GM18861 (cell line): ENCODE measurements around the gene LPAR1.
"Not testable (repeated sequence)": the region's sequence is repeated elsewhere in the genome, so short reads cannot be mapped to it uniquely, and the experiment has no call there.

Source experiments
- ATAC-seq: cut with Tn5 transposase; IDR thresholded peaks from one replicate; pipeline ENCODE4 v1.9.1; 2021; ENCODE audit not compliant: unreplicated experiment

The LPAR1 gene

GRCh38 chr9:111038331-111039230 is at the start of gene LPAR1:
Gene LPAR1, minus strand, starts transcription at chr9:111038470. Its CDS starts 66,353 bp downstream, at chr9:110972117.
- ATAC-seq = peak; percentile 14

DNA sequence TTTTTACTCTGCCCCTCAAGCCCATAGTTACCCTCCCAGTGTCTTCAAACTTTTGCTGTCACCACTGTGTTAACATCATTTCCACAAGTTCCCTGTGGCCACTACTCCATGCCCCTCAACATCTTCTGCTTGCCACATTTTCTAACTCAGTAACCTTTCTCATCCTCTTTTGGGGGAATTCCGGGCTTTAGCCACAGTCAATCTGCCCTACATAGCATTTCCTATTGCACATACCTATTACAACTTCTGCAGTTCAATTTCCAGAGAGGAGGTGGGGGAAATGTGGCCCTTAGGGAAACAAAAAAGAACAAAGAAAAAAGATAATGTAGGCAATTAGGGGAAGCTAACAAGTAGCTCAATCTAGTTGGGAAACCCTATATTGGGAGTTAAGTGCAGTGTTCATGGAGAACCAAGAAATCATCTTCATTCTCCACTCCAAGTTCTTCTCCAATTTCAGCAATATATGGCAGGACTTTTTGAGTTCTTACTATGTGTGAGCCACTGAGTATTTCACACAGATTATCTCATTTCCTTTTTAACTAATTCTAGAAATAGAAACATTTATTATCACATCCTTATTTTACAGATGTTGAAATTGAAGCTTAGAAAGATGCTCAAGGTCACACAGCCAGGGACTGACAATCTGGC is 40.2 kb upstream of the LPAR1 start:
- ATAC-seq = no peak

- no peak for ATAC-seq
These were observed 38.2 kb upstream of the LPAR1 start for GRCh38 chr9:111076519-111076918.

GRCh38 chr9:111076042-111076441 is 37.8 kb upstream of the LPAR1 start:
- no peak for ATAC-seq

DNA sequence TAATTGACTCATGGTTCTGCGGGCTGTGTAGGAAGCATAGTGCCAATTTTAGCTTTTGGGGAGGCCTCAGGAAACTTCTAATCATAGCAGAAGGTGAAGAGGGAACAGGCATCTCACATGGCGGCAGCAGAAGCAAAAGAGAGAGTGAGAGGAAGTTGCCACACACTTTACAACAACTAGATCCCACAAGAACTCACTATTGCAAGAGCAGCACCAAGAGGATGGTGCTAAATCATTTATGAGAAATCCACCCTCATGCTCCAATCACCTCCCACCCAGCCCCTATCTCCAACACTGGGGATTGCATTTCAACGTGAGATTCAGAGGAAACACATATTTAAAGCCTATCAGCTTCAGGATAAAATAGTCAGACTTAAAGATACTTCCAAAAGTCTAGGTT is 36.1 kb upstream of the LPAR1 start:
- ATAC-seq = no peak

DNA sequence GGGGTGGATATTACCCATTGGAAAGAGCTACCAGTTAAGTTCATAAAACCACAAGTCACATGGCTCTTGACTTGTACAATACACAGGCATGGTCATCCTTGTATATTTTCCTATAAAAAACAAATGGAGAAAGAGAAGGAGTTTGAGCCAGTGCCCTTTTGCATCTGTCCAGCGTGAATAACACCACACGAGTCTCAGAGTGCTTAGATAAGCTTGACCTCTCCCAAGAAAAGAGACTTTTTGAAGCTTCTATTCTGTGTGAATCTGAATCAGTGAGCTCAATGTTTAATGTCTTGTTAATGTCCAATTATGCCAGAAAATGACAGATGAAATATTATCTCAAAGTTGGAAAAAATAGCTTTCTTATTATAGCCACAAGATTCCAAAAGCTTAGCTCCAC is 30.9 kb upstream of the LPAR1 start:
- no peak for ATAC-seq

DNA sequence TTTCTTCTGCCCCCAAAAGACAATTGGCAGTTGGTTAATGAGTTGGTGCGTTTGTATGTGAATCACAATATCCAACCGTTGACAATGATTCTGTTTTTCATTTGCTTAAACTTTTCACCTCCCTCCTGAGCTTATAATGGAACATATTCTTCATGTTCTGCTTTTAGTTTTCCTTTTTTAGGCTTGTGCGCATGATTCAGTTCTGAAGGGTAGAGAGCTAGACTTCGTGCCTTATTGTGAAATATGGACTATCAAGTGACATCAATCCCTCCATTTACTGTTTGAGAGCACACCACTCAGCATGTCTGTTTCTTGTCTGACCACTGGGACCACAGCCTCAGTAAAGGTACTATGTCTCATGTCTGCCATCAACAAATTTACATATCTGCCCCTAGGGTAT is 30.5 kb upstream of the LPAR1 start:
- no peak for ATAC-seq

GRCh38 chr9:111068383-111068730 is 30.1 kb upstream of the LPAR1 start:
- ATAC-seq = no peak

DNA sequence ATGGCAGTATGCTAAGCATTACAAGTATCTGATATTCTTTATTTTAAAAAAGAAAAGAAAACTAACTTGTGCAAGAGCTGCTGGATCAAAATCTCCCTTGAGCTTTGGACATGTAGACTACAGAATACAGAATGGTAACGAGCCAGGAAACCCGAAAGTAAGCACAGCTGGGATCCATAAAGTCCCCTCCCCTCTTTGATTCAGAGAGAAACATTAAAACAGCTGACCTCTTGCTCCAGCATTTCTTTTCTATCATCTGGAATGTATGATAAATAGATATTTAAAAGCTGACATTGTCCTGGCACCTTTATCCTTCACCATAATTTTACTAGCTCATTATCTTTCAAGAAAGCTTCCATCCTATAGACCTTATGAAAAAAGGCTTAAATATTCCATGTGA is 28.2 kb upstream of the LPAR1 start:
- ATAC-seq = no peak

DNA sequence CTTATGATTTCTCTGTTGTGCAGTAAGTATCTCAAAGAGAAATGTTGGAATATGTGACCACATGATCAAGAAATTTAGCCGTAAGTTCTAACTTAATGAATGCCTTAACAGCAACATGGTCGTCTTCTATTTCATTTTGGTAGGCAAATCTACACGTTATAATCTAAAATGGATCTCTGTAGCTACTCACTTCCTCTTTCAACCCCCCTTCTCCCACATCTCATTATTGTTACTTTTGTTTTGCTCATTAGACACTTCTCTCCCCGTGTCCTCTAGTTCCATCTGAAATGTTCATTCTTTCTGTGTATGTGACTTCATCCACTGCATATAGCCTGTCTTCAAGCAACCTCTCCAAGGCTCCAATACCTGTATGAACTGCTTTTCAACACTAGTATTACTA is 27.1 kb upstream of the LPAR1 start:
- no peak for ATAC-seq

DNA sequence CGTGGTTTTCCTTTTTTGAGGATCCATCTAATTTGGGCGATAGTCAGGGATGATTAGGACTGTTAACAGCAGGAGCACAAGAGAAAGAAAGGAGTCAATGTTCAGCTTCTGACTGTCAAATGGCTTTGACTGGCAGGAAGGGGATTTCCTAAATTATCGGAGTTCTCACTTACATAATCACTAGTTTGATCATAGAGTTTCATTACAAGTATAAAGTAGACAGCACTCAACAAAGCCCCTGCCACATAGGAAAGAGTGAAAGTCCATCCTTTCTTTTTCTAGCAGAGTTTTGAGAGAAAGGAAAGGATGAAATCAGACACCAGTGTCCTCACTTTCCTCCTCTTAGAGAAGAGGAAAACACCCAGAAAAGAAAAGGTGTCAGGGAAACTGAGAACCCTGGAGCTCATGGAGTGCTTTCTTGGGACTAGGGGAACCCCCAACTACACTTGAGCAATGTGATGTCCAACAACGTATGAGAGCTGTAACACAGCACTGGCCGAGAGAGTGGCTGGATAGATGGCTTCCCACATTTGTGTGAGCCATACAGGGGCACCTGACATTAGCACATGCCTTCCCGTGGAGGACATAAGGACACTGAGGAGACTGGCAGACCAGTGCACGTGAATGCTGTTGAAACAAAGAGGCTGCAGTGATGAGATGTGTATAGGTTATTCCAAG is 26.0 kb upstream of the LPAR1 start:
- ATAC-seq = no peak

DNA sequence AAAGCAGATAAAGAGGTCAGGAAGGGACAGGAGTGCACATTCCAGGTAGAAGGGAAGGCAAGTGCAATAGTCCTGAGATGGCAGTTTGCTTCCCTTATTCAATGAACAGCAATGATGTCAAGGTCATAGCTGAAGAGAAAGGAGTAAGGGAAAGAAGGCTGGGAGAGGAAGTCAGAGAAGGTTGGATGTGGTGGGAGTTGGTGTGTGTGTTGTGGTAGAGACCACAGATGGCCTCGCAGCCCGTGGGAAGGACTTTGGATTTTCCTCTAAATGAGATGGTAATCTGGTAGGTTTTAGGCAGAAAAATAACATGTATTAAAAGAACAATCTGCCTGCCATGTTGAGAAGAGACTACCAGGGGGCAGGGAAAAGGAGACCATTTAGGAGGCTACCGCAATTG is 25.1 kb upstream of the LPAR1 start:
- no peak for ATAC-seq

DNA sequence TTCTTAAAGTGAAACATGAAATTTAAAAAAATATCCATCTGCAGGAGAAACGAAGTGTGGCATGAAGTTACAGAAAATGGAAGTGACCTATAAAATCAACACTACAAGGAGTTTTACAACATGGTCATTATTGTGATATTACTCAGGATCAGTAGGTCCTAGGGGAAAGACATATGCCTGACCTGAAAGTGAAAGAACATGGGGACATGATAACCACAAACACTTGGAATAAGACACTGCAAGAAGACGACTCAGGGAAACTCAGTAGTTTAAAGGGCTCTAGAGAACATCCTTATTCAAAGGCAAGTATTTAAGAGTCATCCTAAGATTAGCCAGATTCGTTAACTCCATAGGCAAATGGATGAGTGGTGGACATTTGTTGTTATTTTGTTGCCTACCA is 19.9 kb upstream of the LPAR1 start:
- ATAC-seq = no peak

DNA sequence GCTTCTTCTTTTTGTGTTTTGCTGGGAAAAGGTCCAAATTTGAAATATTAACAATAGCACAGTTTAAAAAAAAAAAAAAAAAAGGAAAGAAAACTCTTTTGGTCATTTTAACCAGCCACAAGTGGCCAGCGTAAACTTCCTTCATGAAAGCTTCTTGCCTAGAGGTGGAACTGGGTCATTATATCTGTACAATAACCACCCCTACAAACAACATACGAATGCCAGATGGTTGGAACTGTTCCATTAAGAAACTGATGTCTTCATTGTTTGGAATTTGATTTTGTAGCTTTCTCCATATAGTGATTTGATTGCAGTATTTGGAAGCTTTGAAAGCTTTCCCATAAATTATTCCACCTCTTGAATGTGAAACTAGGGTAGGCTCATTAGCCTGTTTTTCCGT is 18.3 kb upstream of the LPAR1 start:
- ATAC-seq = no peak

GRCh38 chr9:111052791-111053190 is 14.5 kb upstream of the LPAR1 start:
- no peak for ATAC-seq

- ATAC-seq = no peak
These were observed 13.1 kb upstream of the LPAR1 start for GRCh38 chr9:111051400-111051799.

DNA sequence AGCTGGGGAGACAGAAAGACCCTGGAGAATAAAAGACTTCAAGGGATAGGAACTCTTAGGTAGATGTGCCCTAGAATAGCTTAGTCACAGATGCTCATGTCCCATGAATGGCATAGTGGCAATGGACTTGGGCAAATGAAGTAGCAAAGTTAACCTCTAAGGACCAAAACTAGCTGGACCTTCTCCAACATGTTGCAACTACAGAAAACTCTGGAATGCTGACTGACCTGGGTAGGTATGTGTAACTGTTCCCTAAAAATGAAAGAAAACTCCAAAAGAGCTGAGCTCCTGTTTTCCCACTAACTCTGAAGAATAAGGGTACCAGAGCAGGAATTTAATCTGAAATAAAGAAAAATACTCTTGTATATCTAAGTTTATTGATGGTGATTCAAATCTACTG is 12.5 kb upstream of the LPAR1 start:
- no peak for ATAC-seq

- not testable (repeated sequence) for ATAC-seq
These were observed 9.0 kb upstream of the LPAR1 start for GRCh38 chr9:111047287-111047686.

GRCh38 chr9:111041902-111042301 is 3.6 kb upstream of the LPAR1 start:
- no peak for ATAC-seq

- ATAC-seq = no peak
These were observed 2.2 kb upstream of the LPAR1 start for GRCh38 chr9:111040494-111040893.

DNA sequence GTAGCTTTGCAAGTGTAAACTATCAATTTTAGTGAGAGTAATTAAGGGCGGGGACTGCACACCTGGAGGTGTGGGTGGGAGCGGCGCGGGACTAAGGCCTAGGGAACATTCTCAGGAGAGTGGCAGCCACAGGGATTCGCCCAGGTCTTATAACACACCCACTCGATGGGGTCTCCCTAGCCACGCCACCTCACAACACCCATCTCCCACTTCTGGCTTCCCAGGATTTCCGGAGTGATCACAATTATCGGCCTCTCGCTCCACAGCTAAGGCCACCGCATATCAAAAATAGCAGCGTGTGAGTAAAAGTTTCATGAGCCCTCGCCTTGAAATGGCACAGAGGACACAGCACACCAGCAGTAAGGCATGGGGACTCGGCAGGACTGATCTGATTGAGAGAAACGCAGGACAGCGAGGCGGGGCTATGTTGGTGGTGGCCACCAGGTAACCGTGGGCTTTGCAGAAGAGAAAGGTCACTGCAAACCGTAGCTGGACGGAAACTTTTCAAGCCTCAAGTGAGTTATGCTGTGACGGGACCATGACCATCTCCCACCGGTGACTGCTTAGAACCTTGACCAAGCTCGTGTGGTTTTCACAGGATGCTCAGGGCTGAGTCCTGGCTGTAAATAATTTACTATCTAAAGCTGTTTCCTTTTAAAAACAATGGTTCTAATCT is 1.1 kb upstream of the LPAR1 start:
- ATAC-seq = peak; percentile 39
